HepG2 (cell line): ENCODE measurements around the gene SLC23A2. TPM values are rescaled to one million over a fixed set of nuclear protein-coding genes. Genes with fewer than 3 reads are reported as not detected.

Experiments
- ATAC-seq: fragments of 200-7000 bp; cut with Tn5 transposase; 3 replicates; pipeline ENCODE4 v1.9.1; 2020; ENCODE audit warnings: mild to moderate bottlenecking, moderate library complexity
- BruUV-seq: library from RNA; stranded (reverse); fragments of 400-500 nt; replicated peaks from 2 replicates; lab custom pipeline; 2021; lab: Mats Ljungman, UMichigan
- CTCF ChIA-PET: fragments of 300-600 bp; formaldehyde crosslinking; extraction: SDS; loops from one replicate; lab custom pipeline; 2021; ENCODE audit warnings: low total read pairs, inconsistent platforms, low intra/inter-chr PET ratio; lab: Yijun Ruan, JAX
- POLR2A ChIA-PET: fragments of 350-600 bp; sonication (Branson Sonifier 250); formaldehyde crosslinking; loops from one replicate; lab custom pipeline; 2020; ENCODE audit warnings: antibody characterized with exemption, inconsistent platforms; lab: Yijun Ruan, JAX
- DNase-seq: peaks from one replicate; pipeline ENCODE4 v3.0.0-alpha.2; 2015; ENCODE audit warnings: low spot score
- FAIRE-seq: peaks from 3 replicates; lab custom pipeline; 2011; peaks lifted over from hg19 to GRCh38; lab: Jason Lieb, UNC
- H2AFZ ChIP-seq: one replicate; pipeline ENCODE4 v1.6.1; 2011; ENCODE audit warnings: low read length, inconsistent platforms
- H3K27ac ChIP-seq: fragments of 300-600 bp; 3 replicates; pipeline ENCODE4 v1.8.0; 2011; ENCODE audit warnings: mixed run types, mild to moderate bottlenecking, mixed read lengths, low read length, inconsistent platforms; ENCODE audit not compliant: insufficient read depth; ENCODE audit errors: extremely low read length
- H3K27me3 ChIP-seq, 2 experiments: fragments of 200-600 bp in 1 of 2; 2 replicates in 1 of 2; 3 replicates in 1 of 2; pipeline versions ENCODE4 v1.6.0 to v1.8.0; 2011; ENCODE audit warnings: low read length in 2 of 2, mild to moderate bottlenecking in 2 of 2, moderate library complexity in 2 of 2, inconsistent platforms in 1 of 2; ENCODE audit not compliant: insufficient read depth in 2 of 2, control insufficient read depth in 1 of 2
- H3K36me3 ChIP-seq, 2 experiments: fragments of 200-600 bp in 1 of 2; replicated peaks in 1 of 2; 2 replicates in 1 of 2; 3 replicates in 1 of 2; pipeline versions ENCODE4 v1.5.1 to v1.8.0; 2011; ENCODE audit warnings: low read length in 2 of 2, inconsistent platforms in 1 of 2; ENCODE audit not compliant: insufficient read depth in 2 of 2, control insufficient read depth in 1 of 2
- H3K4me1 ChIP-seq: 2 replicates; pipeline ENCODE4 v1.5.1; 2012; ENCODE audit warnings: low read length, inconsistent platforms; ENCODE audit not compliant: insufficient read depth
- H3K4me2 ChIP-seq: 2 replicates; pipeline ENCODE4 v1.6.0; 2011; ENCODE audit warnings: low read depth, low read length, inconsistent platforms
- H3K4me3 ChIP-seq, 3 experiments: fragments of 200-600 bp in 1 of 3; sonication (generic), shearing (Covaris generic) in 1 of 3; replicated peaks in 1 of 3; 2 replicates each; pipeline ENCODE4 v1.5.1; 2011 to 2016; ENCODE audit warnings: low read length in 3 of 3, inconsistent platforms in 2 of 3, low read depth in 2 of 3, mild to moderate bottlenecking in 2 of 3, control low read depth in 1 of 3, mixed read lengths in 1 of 3; ENCODE audit not compliant: insufficient read depth in 1 of 3
- H3K79me2 ChIP-seq: one replicate; pipeline ENCODE4 v1.6.1; 2011; ENCODE audit warnings: low read length, inconsistent platforms; ENCODE audit not compliant: insufficient read depth
- H3K9ac ChIP-seq: 2 replicates; pipeline ENCODE4 v1.6.0; 2011; ENCODE audit warnings: mild to moderate bottlenecking, low read depth, low read length, inconsistent platforms; ENCODE audit not compliant: insufficient read depth
- H3K9me3 ChIP-seq: 2 replicates; pipeline ENCODE4 v1.5.1; 2012; ENCODE audit warnings: mild to moderate bottlenecking, low read length
- H4K20me1 ChIP-seq: 2 replicates; pipeline ENCODE4 v1.6.0; 2011; ENCODE audit warnings: inconsistent platforms, mild to moderate bottlenecking, low read length, moderate library complexity; ENCODE audit not compliant: insufficient read depth
- ELF4 ChIP-seq: sonication (generic); formaldehyde crosslinking; IDR thresholded peaks from 2 replicates; pipeline ENCODE4 v1.5.0; 2020; ENCODE audit warnings: missing genetic modification reagents, mild to moderate bottlenecking, moderate library complexity, borderline replicate concordance
- FOXK2 ChIP-seq: fragments of 450-650 bp; IDR thresholded peaks from 2 replicates; pipeline ENCODE4 v1.6.1; 2016
- FUBP1 ChIP-seq: sonication (generic); formaldehyde crosslinking; IDR thresholded peaks from 2 replicates; pipeline ENCODE4 v1.5.1; 2020; ENCODE audit warnings: missing genetic modification reagents, mild to moderate bottlenecking, borderline replicate concordance
- GATA4 ChIP-seq: sonication (generic); IDR thresholded peaks from 2 replicates; pipeline ENCODE4 v1.6.1; 2016; ENCODE audit warnings: antibody characterized with exemption, low read depth, borderline replicate concordance
- GZF1 ChIP-seq: sonication (generic); formaldehyde crosslinking; IDR thresholded peaks from 2 replicates; pipeline ENCODE4 v1.5.1; 2020; ENCODE audit warnings: mild to moderate bottlenecking, missing genetic modification reagents
- HCFC1 ChIP-seq: fragments of 150-350 bp; IDR thresholded peaks from 2 replicates; pipeline ENCODE4 v1.6.1; 2014; ENCODE audit warnings: low read depth, low read length
- TMF1 ChIP-seq: sonication (generic); formaldehyde crosslinking; IDR thresholded peaks from 2 replicates; pipeline ENCODE4 v1.8.1; 2022; ENCODE audit warnings: low read depth, missing genetic modification reagents
- ZIK1 ChIP-seq: sonication (generic); formaldehyde crosslinking; IDR thresholded peaks from 2 replicates; pipeline ENCODE4 v1.5.0; 2020; ENCODE audit warnings: mild to moderate bottlenecking, low read depth, missing genetic modification reagents, borderline replicate concordance
- ZNF44 ChIP-seq: sonication (generic); formaldehyde crosslinking; IDR thresholded peaks from 2 replicates; pipeline ENCODE4 v1.5.1; 2020; ENCODE audit warnings: mild to moderate bottlenecking, missing genetic modification reagents
- WGBS: methylation state at CpG from one replicate; pipeline ENCODE4 v1.1.6; 2017; ENCODE audit warnings: low lambda C conversion rate; 5-methylcytosine and 5-hydroxymethylcytosine counted together
- in situ Hi-C: cut with HindIII; loops from 2 replicates; pipeline ENCODE4 v1.10.0; 2017; ENCODE audit warnings: low pct_unique_long_range_greater_than_20kb; ENCODE audit not compliant: extremely low pct_ligation_motif_present
- intact Hi-C: fragments of 100-400 bp; cut with micrococcal nuclease; formaldehyde crosslinking; loops from one replicate; pipeline ENCODE4 v1.10.0; 2022; ENCODE audit not compliant: unreplicated experiment
- polyA plus RNA-seq, 8 experiments: library from polyadenylated mRNA; depleted of rRNA in 3 of 8; stranded (reverse) in 7 of 8; unstranded in 1 of 8; fragments of >200 nt; fragmentation: Illumina TruSeq in 4 of 8; extraction: Trizol in 4 of 8; gene quantifications; 2 replicates each; pipeline versions ENCODE4 v1.2.1 to v1.2.3, GENCODE V29; 2011 to 2016; ENCODE audit warnings: low read depth in 4 of 8, missing spikeins in 1 of 8, mixed read lengths in 1 of 8; ENCODE audit not compliant: insufficient read depth in 1 of 8
- total RNA-seq, 5 experiments: library from RNA; depleted of rRNA; stranded (reverse); fragments of >200 nt; fragmentation: Illumina TruSeq; extraction: Trizol; gene quantifications; 2 replicates each; pipeline ENCODE4 v1.2.3, GENCODE V29; 2016; ENCODE audit warnings: low read depth in 1 of 5
- TF ChIP-seq, protein P1 (sequence below): sonication (generic); formaldehyde crosslinking; IDR thresholded peaks from 2 replicates; pipeline ENCODE4 v1.4.0; 2020; ENCODE audit warnings: missing genetic modification reagents
- TF ChIP-seq, protein P2 (sequence below): sonication (generic); formaldehyde crosslinking; IDR thresholded peaks from 2 replicates; pipeline ENCODE4 v1.4.0; 2020; ENCODE audit warnings: missing genetic modification reagents

SLC23A2 gene
- total and polyA plus RNA-seq, 2 of the 13 experiments (the other 11 are each of a cell fraction or from before 2014, with no cell fraction given), result 42.2 to 51.2 TPM

DNA sequence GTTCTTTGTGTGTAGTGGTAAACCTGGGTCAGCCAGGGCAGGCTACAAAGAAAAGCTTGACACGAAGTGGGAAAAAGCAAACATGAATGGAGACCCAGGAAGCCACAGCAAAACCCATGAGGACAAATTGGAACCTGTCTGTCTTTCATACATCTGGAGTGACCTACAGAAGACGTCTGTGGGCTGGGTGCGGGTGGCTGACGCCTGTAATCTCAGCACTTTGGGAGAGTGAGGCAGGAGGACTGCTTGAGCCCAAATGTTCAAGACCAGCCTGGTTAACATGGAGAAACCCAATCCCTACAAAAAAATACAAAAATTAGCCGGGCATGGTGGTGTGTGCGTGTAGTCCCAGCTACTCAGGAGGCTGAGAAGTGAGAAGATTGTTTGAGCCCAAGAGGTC is 164.8 kb downstream of the SLC23A2 start:
- FAIRE-seq (no peak), DNase-seq (no peak), ATAC-seq (no peak)
- TF ChIP-seq HCFC1, result no peak
- TF ChIP-seq, protein P1, sequence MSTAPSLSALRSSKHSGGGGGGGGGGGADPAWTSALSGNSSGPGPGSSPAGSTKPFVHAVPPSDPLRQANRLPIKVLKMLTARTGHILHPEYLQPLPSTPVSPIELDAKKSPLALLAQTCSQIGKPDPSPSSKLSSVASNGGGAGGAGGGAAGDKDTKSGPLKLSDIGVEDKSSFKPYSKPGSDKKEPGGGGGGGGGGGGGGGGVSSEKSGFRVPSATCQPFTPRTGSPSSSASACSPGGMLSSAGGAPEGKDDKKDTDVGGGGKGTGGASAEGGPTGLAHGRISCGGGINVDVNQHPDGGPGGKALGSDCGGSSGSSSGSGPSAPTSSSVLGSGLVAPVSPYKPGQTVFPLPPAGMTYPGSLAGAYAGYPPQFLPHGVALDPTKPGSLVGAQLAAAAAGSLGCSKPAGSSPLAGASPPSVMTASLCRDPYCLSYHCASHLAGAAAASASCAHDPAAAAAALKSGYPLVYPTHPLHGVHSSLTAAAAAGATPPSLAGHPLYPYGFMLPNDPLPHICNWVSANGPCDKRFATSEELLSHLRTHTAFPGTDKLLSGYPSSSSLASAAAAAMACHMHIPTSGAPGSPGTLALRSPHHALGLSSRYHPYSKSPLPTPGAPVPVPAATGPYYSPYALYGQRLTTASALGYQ (CRISPR knock-in tag), result no peak
- TF ChIP-seq GATA4, result no peak
- TF ChIP-seq GZF1 (CRISPR knock-in tag), result no peak
- no peak for TF ChIP-seq FUBP1 (CRISPR knock-in tag)
- no peak for TF ChIP-seq TMF1 (CRISPR knock-in tag)
- TF ChIP-seq, protein P2, sequence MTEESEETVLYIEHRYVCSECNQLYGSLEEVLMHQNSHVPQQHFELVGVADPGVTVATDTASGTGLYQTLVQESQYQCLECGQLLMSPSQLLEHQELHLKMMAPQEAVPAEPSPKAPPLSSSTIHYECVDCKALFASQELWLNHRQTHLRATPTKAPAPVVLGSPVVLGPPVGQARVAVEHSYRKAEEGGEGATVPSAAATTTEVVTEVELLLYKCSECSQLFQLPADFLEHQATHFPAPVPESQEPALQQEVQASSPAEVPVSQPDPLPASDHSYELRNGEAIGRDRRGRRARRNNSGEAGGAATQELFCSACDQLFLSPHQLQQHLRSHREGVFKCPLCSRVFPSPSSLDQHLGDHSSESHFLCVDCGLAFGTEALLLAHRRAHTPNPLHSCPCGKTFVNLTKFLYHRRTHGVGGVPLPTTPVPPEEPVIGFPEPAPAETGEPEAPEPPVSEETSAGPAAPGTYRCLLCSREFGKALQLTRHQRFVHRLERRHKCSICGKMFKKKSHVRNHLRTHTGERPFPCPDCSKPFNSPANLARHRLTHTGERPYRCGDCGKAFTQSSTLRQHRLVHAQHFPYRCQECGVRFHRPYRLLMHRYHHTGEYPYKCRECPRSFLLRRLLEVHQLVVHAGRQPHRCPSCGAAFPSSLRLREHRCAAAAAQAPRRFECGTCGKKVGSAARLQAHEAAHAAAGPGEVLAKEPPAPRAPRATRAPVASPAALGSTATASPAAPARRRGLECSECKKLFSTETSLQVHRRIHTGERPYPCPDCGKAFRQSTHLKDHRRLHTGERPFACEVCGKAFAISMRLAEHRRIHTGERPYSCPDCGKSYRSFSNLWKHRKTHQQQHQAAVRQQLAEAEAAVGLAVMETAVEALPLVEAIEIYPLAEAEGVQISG (CRISPR knock-in tag), result no peak
- TF ChIP-seq ZNF44 (CRISPR knock-in tag), result no peak
- TF ChIP-seq ELF4 (CRISPR knock-in tag), result no peak
- no peak for TF ChIP-seq FOXK2
- TF ChIP-seq ZIK1 (CRISPR knock-in tag), result no peak
- H3K4me1 ChIP-seq, result no peaks in the 10 kb centered on the region
- POLR2A ChIA-PET, result no interaction called here
- no peak overlapping the region for H3K27ac ChIP-seq
- H3K4me2 ChIP-seq, result no peak overlapping the region
- in situ Hi-C loops (no loop called here), intact Hi-C loops (no loop called here)
- no peaks in the 10 kb centered on the region for H3K36me3 ChIP-seq
- 43% methylated on average over 6 of the region's 6 CpGs for WGBS
- no peaks in the 10 kb centered on the region for H4K20me1 ChIP-seq
- peaks cover 2 to 14% of the 10 kb centered on the region in 2 experiments; a peak in 3 of 5 replicates for H3K27me3 ChIP-seq
- H3K79me2 ChIP-seq, result no peaks in the 10 kb centered on the region
- H3K9ac ChIP-seq, result no peak overlapping the region
- H2AFZ ChIP-seq, result no peak overlapping the region
- BruUV-seq, result no TSS peak
- H3K9me3 ChIP-seq, result no peaks in the 10 kb centered on the region
- CTCF ChIA-PET, result no interaction called here
- H3K4me3 ChIP-seq, result no peak overlapping the region
